Gastrocnemius medialis (tissue), 4 donors: Measurements from ENCODE around the gene GH1.

Experiments used
- CTCF ChIP-seq, 5 experiments: fragments of 450-650 bp in 3 of 5; fragments of 200-600 bp in 2 of 5; sonication (generic) in 2 of 5; IDR thresholded peaks in 4 of 5; conservative IDR thresholded peaks in 1 of 5; 1 replicate in 4 of 5; 2 replicates in 1 of 5; pipeline ENCODE4 v1.5.1; 2016 to 2019; ENCODE audit warnings: antibody characterized with exemption in 5 of 5, mild to moderate bottlenecking in 3 of 5, moderate library complexity in 3 of 5
- POLR2A ChIP-seq, 2 donors: fragments of 450-650 bp; IDR thresholded peaks; one replicate each; pipeline ENCODE4 v1.6.1; 2017; ENCODE audit warnings: antibody characterized with exemption in 2 of 2, mild to moderate bottlenecking in 2 of 2, moderate library complexity in 2 of 2

- TF ChIP-seq POLR2A (IDR thresholded peaks at IDR 0.05) (no peak), CTCF (IDR thresholded peaks at IDR 0.05 in 4 of 5, conservative IDR thresholded peaks at IDR 0.05 in 1 of 5) (peak; percentile 49 to 64 (median 51))
Observed at GRCh38 chr17:63950940-63951907, 32.6 kb upstream of the GH1 start.
